ENCODE results near the gene KCNS3.

The KCNS3 gene

DNA sequence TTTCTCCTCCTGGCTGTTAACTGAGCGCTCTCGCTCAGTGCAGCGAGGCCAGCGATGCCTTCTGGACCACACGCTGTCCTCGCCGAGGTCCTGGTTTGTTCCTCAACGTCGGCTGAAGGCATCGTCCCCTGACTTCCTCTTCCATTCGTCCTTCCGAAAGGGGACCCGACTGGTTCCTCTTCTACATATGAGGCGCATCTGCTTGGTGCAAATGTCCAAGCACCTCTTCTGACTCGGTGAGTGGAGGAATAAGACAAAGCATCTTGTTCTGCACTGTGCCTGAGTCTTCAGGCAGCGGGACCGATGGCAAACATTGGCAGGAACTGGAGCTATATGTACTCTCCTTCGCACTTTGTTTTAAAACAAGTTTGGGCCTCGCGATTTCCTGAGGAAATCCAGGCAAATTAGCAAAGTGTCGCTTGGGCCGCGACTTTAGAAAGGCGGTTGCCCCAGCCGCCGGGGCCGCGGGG lies 621 bp upstream of the KCNS3 start:
- H3K9ac ChIP-seq (ENCODE audit: low read depth, low read length): no peak overlapping the region
- H3K4me1 ChIP-seq (ENCODE audit: control insufficient read depth, insufficient read depth, low read length): peaks cover 26% of the 10 kb centered on the region
- H3K27ac ChIP-seq (ENCODE audit: low read depth, low read length): no peak overlapping the region
- no peaks in the 10 kb centered on the region for H3K9me3 ChIP-seq (ENCODE audit: control insufficient read depth, insufficient read depth, low read length)
- H3K27me3 ChIP-seq (ENCODE audit: control insufficient read depth, insufficient read depth, low read length): peaks cover 30% of the 10 kb centered on the region
- H3K36me3 ChIP-seq (ENCODE audit: control insufficient read depth, insufficient read depth, low read length): no peaks in the 10 kb centered on the region
- peak overlapping the region; percentile 91 for H3K4me3 ChIP-seq (ENCODE audit: low read depth, low read length)

DNA sequence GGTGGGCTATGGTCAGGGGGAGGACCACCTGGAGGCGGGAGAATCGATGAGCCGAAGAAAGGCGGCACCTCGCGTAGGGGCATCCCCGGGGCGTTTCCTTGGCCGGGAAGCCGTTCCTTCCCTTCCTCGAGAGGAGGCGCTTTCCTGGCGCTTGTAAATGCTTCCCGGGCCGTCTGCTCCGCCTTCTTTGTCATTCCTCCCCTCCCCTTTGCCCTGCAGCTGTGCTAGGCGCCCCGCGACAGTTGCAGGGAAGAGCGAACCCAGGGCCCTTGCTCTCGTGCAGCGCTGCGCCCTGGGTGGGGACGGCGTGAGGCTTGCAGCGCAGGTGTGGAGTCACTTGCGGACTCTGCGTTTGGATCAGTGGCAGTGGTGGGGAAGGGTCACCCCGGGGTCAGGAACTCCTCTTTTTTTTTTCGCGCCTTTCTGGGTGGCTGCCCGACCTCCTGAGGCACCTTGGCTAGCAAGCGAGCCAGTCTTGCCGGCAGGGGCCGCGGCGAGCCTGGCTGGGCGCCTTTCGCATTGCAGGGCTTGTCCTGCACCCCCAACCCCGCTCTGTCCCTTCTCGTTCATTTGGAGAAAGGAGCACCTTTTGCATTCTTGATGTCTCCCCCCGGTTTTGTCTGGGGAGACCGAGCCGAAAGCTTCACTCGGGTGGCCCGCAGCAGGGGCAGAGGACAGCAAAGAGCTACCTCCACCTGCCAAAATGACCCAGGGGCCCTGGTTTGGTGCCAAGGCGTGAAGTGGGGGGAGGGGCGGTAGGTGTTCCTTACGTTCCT lies 858 bp downstream of the KCNS3 start:
- peaks cover 30% of the 10 kb centered on the region for H3K27me3 ChIP-seq (ENCODE audit: control insufficient read depth, insufficient read depth, low read length)
- H3K36me3 ChIP-seq (ENCODE audit: control insufficient read depth, insufficient read depth, low read length): no peaks in the 10 kb centered on the region
- peak overlapping the region; percentile 58 for H3K27ac ChIP-seq (ENCODE audit: low read depth, low read length)
- peak overlapping the region; percentile 91 for H3K4me3 ChIP-seq (ENCODE audit: low read depth, low read length)
- H3K9ac ChIP-seq (ENCODE audit: low read depth, low read length): peak overlapping the region; percentile 74
- H3K9me3 ChIP-seq (ENCODE audit: control insufficient read depth, insufficient read depth, low read length): no peaks in the 10 kb centered on the region
- peaks cover 26% of the 10 kb centered on the region for H3K4me1 ChIP-seq (ENCODE audit: control insufficient read depth, insufficient read depth, low read length)

DNA sequence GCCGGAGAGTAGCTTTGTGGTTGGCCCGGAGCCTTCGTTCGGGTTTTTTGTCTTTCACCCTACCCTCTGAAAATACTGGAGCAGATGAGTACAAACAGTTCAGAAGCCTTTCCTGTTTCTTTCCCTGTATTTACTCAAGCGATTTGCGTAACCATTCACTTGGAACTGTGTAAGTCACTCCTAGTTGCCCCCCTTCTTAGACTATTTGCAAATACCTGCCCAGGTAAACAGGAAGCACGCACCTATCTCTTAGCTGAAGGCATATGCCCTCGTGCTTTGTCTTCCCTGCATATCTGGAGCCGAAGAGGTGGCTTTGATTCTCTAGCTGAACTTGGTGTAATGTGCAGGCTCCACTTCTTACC lies 1.4 kb downstream of the KCNS3 start:
- no peaks in the 10 kb centered on the region for H3K9me3 ChIP-seq (ENCODE audit: control insufficient read depth, insufficient read depth, low read length)
- H3K9ac ChIP-seq (ENCODE audit: low read depth, low read length): peak overlapping the region; percentile 74
- H3K27me3 ChIP-seq (ENCODE audit: control insufficient read depth, insufficient read depth, low read length): peaks cover 30% of the 10 kb centered on the region
- no peak overlapping the region for H3K27ac ChIP-seq (ENCODE audit: low read depth, low read length)
- peaks cover 26% of the 10 kb centered on the region for H3K4me1 ChIP-seq (ENCODE audit: control insufficient read depth, insufficient read depth, low read length)
- no peaks in the 10 kb centered on the region for H3K36me3 ChIP-seq (ENCODE audit: control insufficient read depth, insufficient read depth, low read length)
- H3K4me3 ChIP-seq (ENCODE audit: low read depth, low read length): peak overlapping the region; percentile 91

DNA sequence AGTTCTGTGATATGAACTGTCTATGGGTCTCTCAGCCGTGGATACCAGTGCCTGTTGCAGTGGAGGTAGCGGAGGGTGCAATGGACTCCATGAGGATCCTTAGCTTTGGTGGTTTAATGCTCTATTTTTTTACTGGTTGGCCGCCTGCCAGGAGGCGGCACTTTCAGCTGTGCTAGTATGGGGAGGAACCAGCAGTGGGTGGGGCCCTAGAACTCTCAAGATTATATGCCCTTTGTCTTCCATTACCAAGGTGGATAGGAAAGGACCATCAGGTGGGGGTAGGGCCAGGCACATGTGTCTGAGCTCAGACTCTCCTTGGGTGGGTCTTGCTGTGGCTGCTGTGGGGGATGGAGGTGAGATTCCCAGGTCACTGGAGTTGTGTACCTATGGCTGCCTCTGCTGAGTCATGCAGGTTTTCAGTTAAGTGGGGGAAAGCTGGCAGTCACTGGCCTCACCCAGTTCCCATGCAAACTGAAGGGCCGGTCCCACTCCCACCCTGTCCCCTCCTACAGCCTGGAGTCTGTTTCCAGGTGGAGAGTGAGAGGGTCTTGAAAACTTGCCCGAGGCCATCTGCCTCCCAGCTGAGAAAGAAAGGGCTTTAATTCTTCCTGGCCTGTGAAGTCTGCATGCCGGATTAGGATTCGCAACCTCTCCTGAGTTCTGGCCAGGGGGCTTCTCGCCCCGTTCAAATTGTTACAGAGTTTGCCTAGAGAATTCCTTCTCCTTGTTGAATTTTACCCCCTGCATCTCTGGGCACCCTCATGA lies 14.5 kb downstream of the KCNS3 start:
- Histone ChIP-seq H3K27ac (ENCODE audit: low read depth, low read length) (peak overlapping the region; percentile 56), H3K27me3 (ENCODE audit: control insufficient read depth, insufficient read depth, low read length) (no peaks in the 10 kb centered on the region)

DNA sequence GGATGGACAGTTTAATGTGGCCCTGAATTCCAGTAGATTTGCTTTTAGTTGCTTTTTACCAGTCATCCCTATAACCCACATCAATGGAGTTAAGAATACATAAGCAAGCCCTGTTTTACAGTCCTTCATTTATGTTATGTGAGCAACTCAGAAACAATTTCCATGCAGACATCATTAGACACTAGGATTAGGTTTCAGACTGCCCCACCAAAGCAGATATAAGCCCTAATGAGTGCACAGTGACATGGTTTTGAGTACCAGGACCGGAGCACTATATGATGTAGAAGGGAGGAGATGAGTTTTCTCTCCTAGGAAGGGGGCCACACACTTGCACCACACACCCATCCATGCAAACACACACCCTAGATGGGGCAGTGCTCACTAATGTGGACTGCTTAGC lies 15.5 kb downstream of the KCNS3 start:
- Histone ChIP-seq H3K9ac (ENCODE audit: low read depth, low read length) (no peak overlapping the region), H3K36me3 (ENCODE audit: control insufficient read depth, insufficient read depth, low read length) (no peaks in the 10 kb centered on the region), H3K27ac (ENCODE audit: low read depth, low read length) (no peak overlapping the region), H3K27me3 (ENCODE audit: control insufficient read depth, insufficient read depth, low read length) (no peaks in the 10 kb centered on the region), H3K4me3 (ENCODE audit: low read depth, low read length) (no peak overlapping the region), H3K4me1 (ENCODE audit: control insufficient read depth, insufficient read depth, low read length) (peaks cover 22% of the 10 kb centered on the region), H3K9me3 (ENCODE audit: control insufficient read depth, insufficient read depth, low read length) (no peaks in the 10 kb centered on the region)

More for the DNA sequence above, 14.5 kb downstream of the KCNS3 start:
- Histone ChIP-seq H3K4me3 (ENCODE audit: low read depth, low read length) (no peak overlapping the region), H3K9me3 (ENCODE audit: control insufficient read depth, insufficient read depth, low read length) (no peaks in the 10 kb centered on the region), H3K36me3 (ENCODE audit: control insufficient read depth, insufficient read depth, low read length) (no peaks in the 10 kb centered on the region), H3K4me1 (ENCODE audit: control insufficient read depth, insufficient read depth, low read length) (peaks cover 22% of the 10 kb centered on the region), H3K9ac (ENCODE audit: low read depth, low read length) (peak overlapping the region; percentile 40; the same call in 1 of the 2 replicates)

DNA sequence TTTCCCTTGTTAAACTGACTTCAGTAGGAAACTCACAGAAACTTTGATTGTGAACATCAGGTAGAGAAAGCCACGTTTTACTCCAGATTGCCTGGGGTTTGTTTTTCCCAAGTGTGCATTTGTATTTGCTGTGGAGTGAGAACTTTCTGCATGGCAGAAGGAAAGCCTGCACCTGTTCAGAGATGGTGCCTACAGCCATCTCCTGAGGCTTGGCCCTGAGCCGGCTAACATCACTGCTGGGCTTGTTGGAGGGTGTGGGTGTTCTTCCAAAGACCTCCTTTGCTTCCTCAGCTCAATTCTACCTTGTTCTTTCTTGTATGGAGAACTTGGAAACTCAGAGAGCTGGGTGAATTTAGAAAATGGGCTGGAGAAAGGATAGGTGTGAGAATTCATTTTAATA lies 16.1 kb downstream of the KCNS3 start:
- Histone ChIP-seq H3K4me1 (ENCODE audit: control insufficient read depth, insufficient read depth, low read length) (peaks cover 22% of the 10 kb centered on the region), H3K27me3 (ENCODE audit: control insufficient read depth, insufficient read depth, low read length) (no peaks in the 10 kb centered on the region), H3K36me3 (ENCODE audit: control insufficient read depth, insufficient read depth, low read length) (no peaks in the 10 kb centered on the region), H3K9me3 (ENCODE audit: control insufficient read depth, insufficient read depth, low read length) (no peaks in the 10 kb centered on the region), H3K9ac (ENCODE audit: low read depth, low read length) (no peak overlapping the region), H3K4me3 (ENCODE audit: low read depth, low read length) (no peak overlapping the region), H3K27ac (ENCODE audit: low read depth, low read length) (no peak overlapping the region)

DNA sequence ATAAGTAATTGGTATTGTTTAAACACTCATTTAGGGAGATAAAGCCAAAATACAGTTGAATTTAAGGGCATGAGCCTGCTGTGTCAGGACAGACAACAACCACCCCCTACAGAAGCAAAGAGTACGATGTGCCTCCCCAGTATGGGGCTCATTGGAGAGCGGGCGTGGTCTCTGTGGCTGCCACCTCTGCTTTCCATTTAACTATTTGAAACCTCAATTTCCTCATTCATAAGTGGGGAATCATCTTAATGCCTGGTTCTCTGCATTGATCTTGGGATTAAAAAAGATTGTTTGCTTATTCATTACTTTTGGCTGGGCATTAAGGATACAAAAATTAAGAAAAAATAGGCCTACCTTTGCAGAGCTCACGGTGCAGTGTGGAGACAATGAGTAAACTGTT lies 21.4 kb downstream of the KCNS3 start:
- Histone ChIP-seq H3K36me3 (ENCODE audit: control insufficient read depth, insufficient read depth, low read length) (no peaks in the 10 kb centered on the region), H3K27ac (ENCODE audit: low read depth, low read length) (no peak overlapping the region), H3K27me3 (ENCODE audit: control insufficient read depth, insufficient read depth, low read length) (no peaks in the 10 kb centered on the region), H3K4me1 (ENCODE audit: control insufficient read depth, insufficient read depth, low read length) (no peaks in the 10 kb centered on the region), H3K9ac (ENCODE audit: low read depth, low read length) (no peak overlapping the region), H3K9me3 (ENCODE audit: control insufficient read depth, insufficient read depth, low read length) (no peaks in the 10 kb centered on the region), H3K4me3 (ENCODE audit: low read depth, low read length) (no peak overlapping the region)

DNA sequence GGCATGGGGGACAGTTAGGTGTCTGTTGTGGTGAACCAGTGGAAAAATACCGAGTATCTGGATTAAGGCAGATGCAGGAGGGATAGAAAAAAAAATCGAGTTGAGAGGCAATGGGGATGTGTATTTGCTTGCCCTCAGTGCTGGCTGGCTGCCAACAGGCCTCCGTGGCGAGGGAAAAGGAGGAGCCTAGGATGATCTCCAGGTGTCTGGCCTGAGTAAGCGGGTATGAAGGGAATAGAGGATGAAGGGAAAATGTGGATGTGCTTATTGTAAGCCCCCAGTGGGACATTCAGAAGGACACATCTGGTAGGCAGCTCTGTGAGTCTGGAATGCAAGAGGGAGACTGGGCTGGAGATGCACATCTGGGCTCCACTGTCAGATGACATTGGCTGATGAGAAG lies 22.8 kb downstream of the KCNS3 start:
- Histone ChIP-seq H3K9me3 (ENCODE audit: control insufficient read depth, insufficient read depth, low read length) (no peaks in the 10 kb centered on the region), H3K27ac (ENCODE audit: low read depth, low read length) (no peak overlapping the region), H3K4me3 (ENCODE audit: low read depth, low read length) (no peak overlapping the region), H3K9ac (ENCODE audit: low read depth, low read length) (no peak overlapping the region), H3K27me3 (ENCODE audit: control insufficient read depth, insufficient read depth, low read length) (no peaks in the 10 kb centered on the region), H3K36me3 (ENCODE audit: control insufficient read depth, insufficient read depth, low read length) (no peaks in the 10 kb centered on the region), H3K4me1 (ENCODE audit: control insufficient read depth, insufficient read depth, low read length) (no peaks in the 10 kb centered on the region)

DNA sequence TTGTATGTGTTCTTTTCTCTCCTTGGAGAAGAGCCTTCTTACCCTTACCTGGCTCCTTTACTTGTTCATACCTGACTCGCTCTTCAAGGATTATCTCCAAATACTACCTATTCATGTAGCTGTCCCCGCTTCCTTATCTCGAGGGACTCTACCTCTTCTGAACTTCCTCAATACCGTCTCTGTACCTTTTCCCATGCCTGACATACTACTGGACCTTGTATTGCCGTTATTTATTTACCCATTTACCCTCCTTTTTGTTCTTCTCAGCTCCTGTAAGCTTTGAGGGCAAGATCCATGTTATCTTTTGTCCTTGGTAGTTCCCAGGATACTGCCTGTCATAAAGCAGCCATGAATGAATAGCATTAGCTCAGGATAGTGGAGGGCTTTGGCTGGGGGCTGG lies 32.5 kb downstream of the KCNS3 start:
- H3K27ac ChIP-seq (ENCODE audit: low read depth, low read length): no peak overlapping the region
- no peaks in the 10 kb centered on the region for H3K36me3 ChIP-seq (ENCODE audit: control insufficient read depth, insufficient read depth, low read length)
- peaks cover 22% of the 10 kb centered on the region for H3K4me1 ChIP-seq (ENCODE audit: control insufficient read depth, insufficient read depth, low read length)
- no peaks in the 10 kb centered on the region for H3K27me3 ChIP-seq (ENCODE audit: control insufficient read depth, insufficient read depth, low read length)
- no peak overlapping the region for H3K9ac ChIP-seq (ENCODE audit: low read depth, low read length)
- no peak overlapping the region for H3K4me3 ChIP-seq (ENCODE audit: low read depth, low read length)
- no peaks in the 10 kb centered on the region for H3K9me3 ChIP-seq (ENCODE audit: control insufficient read depth, insufficient read depth, low read length)

DNA sequence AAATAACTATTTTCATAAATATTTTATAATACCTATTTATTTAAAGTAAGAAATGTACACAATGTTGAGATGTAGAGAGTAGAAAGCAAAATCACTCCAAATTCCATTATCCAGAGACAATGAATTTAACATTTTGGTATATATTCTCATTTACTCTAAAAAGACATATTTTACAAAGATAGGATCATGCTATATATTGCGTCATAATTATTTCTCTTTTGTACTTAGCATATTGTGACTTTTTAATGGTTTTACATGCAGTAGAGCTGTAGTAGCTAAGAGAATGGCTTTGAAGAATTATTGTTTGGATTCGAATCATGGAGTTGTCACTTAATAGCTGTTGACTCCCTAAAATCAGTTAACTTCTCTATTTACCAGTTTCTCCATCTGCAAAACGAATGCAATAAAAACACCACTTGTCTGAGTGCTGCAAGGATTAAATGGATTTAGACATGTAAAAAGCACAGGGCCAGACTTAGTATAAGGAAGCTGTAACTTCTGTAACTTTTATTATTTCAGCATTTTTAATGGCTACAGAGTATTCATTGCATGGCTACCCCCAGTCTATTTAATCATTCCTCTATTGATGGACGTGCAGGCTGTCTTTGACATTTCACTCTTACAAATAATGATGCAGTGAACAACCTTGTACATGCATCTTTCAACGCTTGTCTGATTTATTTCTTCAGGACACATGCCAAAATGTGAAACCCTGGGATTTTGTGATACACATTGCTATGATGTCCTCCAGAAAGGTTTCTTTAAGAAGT lies 33.2 kb downstream of the KCNS3 start:
- Histone ChIP-seq H3K4me1 (ENCODE audit: control insufficient read depth, insufficient read depth, low read length) (peaks cover 29% of the 10 kb centered on the region), H3K27ac (ENCODE audit: low read depth, low read length) (no peak overlapping the region), H3K9me3 (ENCODE audit: control insufficient read depth, insufficient read depth, low read length) (no peaks in the 10 kb centered on the region), H3K9ac (ENCODE audit: low read depth, low read length) (no peak overlapping the region), H3K4me3 (ENCODE audit: low read depth, low read length) (no peak overlapping the region), H3K36me3 (ENCODE audit: control insufficient read depth, insufficient read depth, low read length) (no peaks in the 10 kb centered on the region), H3K27me3 (ENCODE audit: control insufficient read depth, insufficient read depth, low read length) (no peaks in the 10 kb centered on the region)

All from HUES48 (cell line).